Measurements from ENCODE around the gene CDK3. TPM values are rescaled to one million over a fixed set of nuclear protein-coding genes. Genes with fewer than 3 reads are reported as not detected.

The CDK3 gene
- total and polyA plus RNA-seq, 4 donors: 3.8 to 16.9 (median 12.1) TPM

DNA sequence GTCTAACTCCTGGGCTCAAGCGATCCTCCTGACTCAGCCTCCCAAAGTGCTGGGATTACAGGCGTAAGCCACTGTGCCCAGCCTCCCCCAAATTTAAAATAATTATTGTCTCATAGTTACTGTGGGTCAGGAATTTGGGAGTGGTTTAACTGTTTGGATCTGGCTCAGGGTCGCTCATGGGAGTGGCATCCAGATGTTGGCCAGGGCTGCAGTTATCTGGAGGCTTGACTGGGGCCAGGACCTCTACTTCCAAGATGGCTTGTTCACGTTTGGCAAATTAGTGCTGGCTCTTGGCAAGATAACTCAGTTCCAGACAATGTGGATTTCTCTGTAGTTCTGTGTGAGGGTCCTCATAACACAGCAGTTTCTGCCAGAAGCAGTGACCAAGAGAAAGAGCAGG is 13.6 kb upstream of the CDK3 start:
- Histone ChIP-seq H3K4me3 (ENCODE audit: low read depth, low read length) (no peak overlapping the region), H3K27me3 (ENCODE audit: control insufficient read depth, insufficient read depth, low read length) (no peaks in the 10 kb centered on the region), H3K27ac (ENCODE audit: low read depth, low read length) (no peak overlapping the region), H3K36me3 (ENCODE audit: control insufficient read depth, insufficient read depth, low read length) (peaks cover 14% of the 10 kb centered on the region), H3K4me1 (ENCODE audit: control insufficient read depth, insufficient read depth, low read length) (peaks cover 3% of the 10 kb centered on the region), H3K9me3 (ENCODE audit: control insufficient read depth, insufficient read depth, low read length) (no peaks in the 10 kb centered on the region)
- DNase-seq (ENCODE audit: low read depth in 4 of 6, low spot score in 6 of 6): no peak
- 79% methylated on average over 2 of the region's 4 CpGs for WGBS (ENCODE audit: insufficient coverage)

GRCh38 chr17:75991396-75991795 is 9.3 kb upstream of the CDK3 start:
- Histone ChIP-seq H3K27me3 (ENCODE audit: control insufficient read depth, insufficient read depth, low read length) (no peaks in the 10 kb centered on the region), H3K36me3 (ENCODE audit: control insufficient read depth, insufficient read depth, low read length) (peaks cover 46% of the 10 kb centered on the region), H3K4me1 (ENCODE audit: control insufficient read depth, insufficient read depth, low read length) (no peaks in the 10 kb centered on the region), H3K27ac (ENCODE audit: low read depth, low read length) (no peak overlapping the region), H3K9me3 (ENCODE audit: control insufficient read depth, insufficient read depth, low read length) (no peaks in the 10 kb centered on the region), H3K4me3 (ENCODE audit: low read depth, low read length) (no peak overlapping the region)
- no peak for DNase-seq (ENCODE audit: low read depth in 4 of 6, low spot score in 6 of 6)
- 97% methylated on average over 9 of the region's 9 CpGs for WGBS (ENCODE audit: insufficient coverage)

- Histone ChIP-seq H3K36me3 (ENCODE audit: control insufficient read depth, insufficient read depth, low read length) (peaks cover 52% of the 10 kb centered on the region), H3K4me3 (ENCODE audit: low read depth, low read length) (no peak overlapping the region), H3K27me3 (ENCODE audit: control insufficient read depth, insufficient read depth, low read length) (no peaks in the 10 kb centered on the region), H3K9me3 (ENCODE audit: control insufficient read depth, insufficient read depth, low read length) (no peaks in the 10 kb centered on the region), H3K27ac (ENCODE audit: low read depth, low read length) (no peak overlapping the region), H3K4me1 (ENCODE audit: control insufficient read depth, insufficient read depth, low read length) (no peaks in the 10 kb centered on the region)
- WGBS (ENCODE audit: insufficient coverage): 92% methylated on average over 4 of the region's 5 CpGs
- DNase-seq (ENCODE audit: low read depth in 4 of 6, low spot score in 6 of 6): no peak
Observed at GRCh38 chr17:75994802-75995370, 5.8 kb upstream of the CDK3 start.

DNA sequence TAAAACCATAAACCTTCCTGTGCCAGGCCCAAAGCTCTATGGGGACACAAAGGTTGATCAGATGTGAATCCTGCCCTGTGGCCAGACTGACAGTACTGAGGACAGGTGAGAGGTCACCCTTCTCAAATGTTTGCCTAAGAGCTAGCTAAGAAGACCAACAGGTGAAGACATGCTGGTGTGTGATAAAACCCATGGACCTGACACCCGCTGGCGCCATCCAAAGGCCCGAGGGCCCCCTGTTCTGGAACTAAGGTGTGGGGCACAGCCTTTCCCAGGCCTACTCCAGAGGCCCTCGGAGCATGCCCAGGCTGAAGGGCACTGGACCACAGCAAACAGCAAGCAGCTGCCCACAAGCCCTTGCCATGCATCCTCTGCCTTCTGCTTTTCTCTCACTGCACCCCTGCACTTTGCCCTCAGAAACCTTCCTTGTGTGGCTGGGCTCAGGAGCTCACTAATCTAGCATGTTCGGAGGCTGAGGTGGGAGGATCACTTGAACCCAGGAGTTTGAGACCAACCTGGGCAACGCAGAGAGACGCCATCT is 5.2 kb upstream of the CDK3 start:
- peaks cover 57% of the 10 kb centered on the region for H3K36me3 ChIP-seq (ENCODE audit: control insufficient read depth, insufficient read depth, low read length)
- H3K9me3 ChIP-seq (ENCODE audit: control insufficient read depth, insufficient read depth, low read length): no peaks in the 10 kb centered on the region
- no peak overlapping the region for H3K27ac ChIP-seq (ENCODE audit: low read depth, low read length)
- no peak overlapping the region for H3K4me3 ChIP-seq (ENCODE audit: low read depth, low read length)
- WGBS (ENCODE audit: insufficient coverage): 96% methylated on average over 7 of the region's 7 CpGs
- no peaks in the 10 kb centered on the region for H3K27me3 ChIP-seq (ENCODE audit: control insufficient read depth, insufficient read depth, low read length)
- DNase-seq (ENCODE audit: low read depth in 4 of 6, low spot score in 6 of 6): no peak
- H3K4me1 ChIP-seq (ENCODE audit: control insufficient read depth, insufficient read depth, low read length): no peaks in the 10 kb centered on the region

DNA sequence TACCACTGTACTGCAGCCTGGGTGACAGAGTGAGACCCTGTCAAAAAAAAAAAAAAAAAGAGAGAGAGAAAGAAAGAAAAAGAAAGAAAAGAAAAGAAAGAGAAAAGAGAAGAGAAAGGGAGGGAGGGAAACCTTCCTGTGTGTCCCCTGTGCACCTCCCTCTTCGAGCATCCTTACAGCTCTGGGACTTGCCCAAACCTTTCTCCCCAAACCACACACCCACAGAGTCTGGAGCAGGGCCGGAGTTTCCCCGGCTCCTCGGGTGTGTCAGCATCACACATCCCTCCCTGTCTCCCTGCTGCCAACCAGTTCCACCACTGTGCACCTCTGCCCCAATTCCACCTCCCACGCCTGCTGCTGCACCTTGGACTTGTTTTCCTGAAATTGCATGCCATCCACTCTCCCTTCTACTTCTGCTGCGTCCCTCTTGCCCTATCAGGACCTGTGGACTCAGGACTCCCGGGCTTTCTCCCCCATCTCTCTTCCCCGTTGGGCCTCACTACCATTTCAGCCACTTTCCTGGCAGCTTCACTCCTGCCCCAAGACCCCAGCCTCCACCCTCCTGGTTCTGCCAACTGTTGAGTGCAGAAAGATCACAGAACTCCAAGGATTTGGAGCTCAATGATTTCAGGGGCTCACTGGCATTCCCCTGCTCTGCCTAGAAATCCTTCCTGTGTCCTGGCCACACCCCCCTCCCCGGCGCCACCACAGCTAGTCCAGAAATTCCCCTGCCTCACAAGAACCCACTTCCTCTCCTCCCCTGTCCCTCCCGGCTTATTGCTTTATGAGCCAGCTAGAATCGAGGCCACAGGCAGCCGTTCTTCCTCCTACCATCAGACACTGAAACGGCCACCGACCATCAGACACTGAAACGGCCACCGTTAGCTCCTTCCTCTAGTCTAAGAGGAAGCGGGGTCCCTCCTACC is 3.7 kb upstream of the CDK3 start:
- DNase-seq (ENCODE audit: low read depth in 4 of 6, low spot score in 6 of 6): no peak
- H3K27me3 ChIP-seq (ENCODE audit: control insufficient read depth, insufficient read depth, low read length): no peaks in the 10 kb centered on the region
- no peaks in the 10 kb centered on the region for H3K4me1 ChIP-seq (ENCODE audit: control insufficient read depth, insufficient read depth, low read length)
- H3K27ac ChIP-seq (ENCODE audit: low read depth, low read length): no peak overlapping the region
- H3K36me3 ChIP-seq (ENCODE audit: control insufficient read depth, insufficient read depth, low read length): peaks cover 63% of the 10 kb centered on the region
- no peaks in the 10 kb centered on the region for H3K9me3 ChIP-seq (ENCODE audit: control insufficient read depth, insufficient read depth, low read length)
- WGBS (ENCODE audit: insufficient coverage): 60% methylated on average over 16 of the region's 18 CpGs
- no peak overlapping the region for H3K4me3 ChIP-seq (ENCODE audit: low read depth, low read length)

DNA sequence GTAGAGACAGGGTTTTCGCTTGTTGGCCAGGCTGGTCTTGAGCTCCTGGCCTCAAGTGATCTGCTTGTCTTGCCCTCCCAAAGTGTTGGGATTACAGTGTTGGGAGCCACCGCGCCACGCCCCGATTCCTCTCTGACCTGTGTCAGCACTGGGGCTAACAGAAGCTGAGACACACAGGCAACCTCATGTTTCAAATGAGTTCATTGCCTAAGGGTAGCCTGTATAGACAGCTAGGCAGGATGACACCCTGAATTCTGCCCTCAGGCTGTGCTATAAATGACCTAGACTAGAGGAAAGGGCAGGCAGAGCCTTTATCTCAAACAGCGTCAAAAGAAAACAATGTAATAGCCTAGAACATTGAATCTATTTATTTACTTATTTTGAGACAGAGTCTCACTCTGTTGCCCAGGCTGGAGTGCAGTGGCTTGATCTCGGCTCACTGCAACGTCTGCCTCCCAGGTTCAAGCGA is 2.3 kb upstream of the CDK3 start:
- Histone ChIP-seq H3K27me3 (ENCODE audit: control insufficient read depth, insufficient read depth, low read length) (no peaks in the 10 kb centered on the region), H3K36me3 (ENCODE audit: control insufficient read depth, insufficient read depth, low read length) (peaks cover 58% of the 10 kb centered on the region), H3K4me3 (ENCODE audit: low read depth, low read length) (no peak overlapping the region), H3K4me1 (ENCODE audit: control insufficient read depth, insufficient read depth, low read length) (no peaks in the 10 kb centered on the region), H3K27ac (ENCODE audit: low read depth, low read length) (no peak overlapping the region), H3K9me3 (ENCODE audit: control insufficient read depth, insufficient read depth, low read length) (no peaks in the 10 kb centered on the region)
- WGBS (ENCODE audit: insufficient coverage): 98% methylated on average over 5 of the region's 9 CpGs
- DNase-seq (ENCODE audit: low read depth in 4 of 6, low spot score in 6 of 6): no peak

DNA sequence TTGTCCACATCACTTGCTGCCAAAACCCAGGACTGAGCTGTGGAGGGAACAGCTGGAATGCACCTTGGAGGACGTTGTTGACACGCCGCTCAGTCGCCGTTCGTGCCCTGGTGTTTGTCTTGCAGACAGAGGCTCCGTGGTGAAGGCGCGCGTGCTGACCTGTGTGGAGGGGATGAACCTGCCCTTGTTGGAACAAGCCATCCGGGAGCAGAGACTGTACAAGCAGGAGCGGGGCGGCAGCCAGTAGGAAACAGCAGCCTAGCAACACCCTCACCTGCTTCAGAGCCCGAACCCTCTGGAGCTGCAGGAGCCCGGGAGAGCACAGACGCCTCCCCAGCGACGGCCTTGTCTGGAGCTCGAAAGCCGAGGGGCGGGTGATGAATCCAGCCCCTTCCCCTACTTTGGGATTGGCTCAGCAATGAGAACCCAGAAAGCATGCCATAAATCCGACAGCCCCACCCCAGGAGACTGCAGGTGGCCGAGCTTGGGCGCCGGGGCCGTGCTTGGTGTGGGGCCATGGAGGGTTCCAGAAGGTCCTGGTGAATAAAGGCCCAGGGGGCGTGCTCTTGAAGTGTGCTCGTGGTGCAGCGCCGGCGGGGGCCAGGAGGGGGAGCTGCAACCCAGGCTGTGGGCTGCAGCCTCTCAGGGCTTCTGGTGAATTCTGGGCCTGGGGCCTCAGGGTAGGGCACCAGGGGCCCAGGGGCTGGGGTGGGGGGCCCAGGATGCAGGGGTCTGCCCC is 470 bp upstream of the CDK3 start:
- H3K27me3 ChIP-seq (ENCODE audit: control insufficient read depth, insufficient read depth, low read length): no peaks in the 10 kb centered on the region
- H3K4me1 ChIP-seq (ENCODE audit: control insufficient read depth, insufficient read depth, low read length): peaks cover 3% of the 10 kb centered on the region
- peaks cover 57% of the 10 kb centered on the region for H3K36me3 ChIP-seq (ENCODE audit: control insufficient read depth, insufficient read depth, low read length)
- H3K27ac ChIP-seq (ENCODE audit: low read depth, low read length): no peak overlapping the region
- H3K9me3 ChIP-seq (ENCODE audit: control insufficient read depth, insufficient read depth, low read length): no peaks in the 10 kb centered on the region
- WGBS (ENCODE audit: insufficient coverage): 69% methylated on average over 28 of the region's 31 CpGs
- peak in 2 of 6 donors; percentile 8 to 18 for DNase-seq (ENCODE audit: low read depth in 4 of 6, low spot score in 6 of 6)
- no peak overlapping the region for H3K4me3 ChIP-seq (ENCODE audit: low read depth, low read length)

DNA sequence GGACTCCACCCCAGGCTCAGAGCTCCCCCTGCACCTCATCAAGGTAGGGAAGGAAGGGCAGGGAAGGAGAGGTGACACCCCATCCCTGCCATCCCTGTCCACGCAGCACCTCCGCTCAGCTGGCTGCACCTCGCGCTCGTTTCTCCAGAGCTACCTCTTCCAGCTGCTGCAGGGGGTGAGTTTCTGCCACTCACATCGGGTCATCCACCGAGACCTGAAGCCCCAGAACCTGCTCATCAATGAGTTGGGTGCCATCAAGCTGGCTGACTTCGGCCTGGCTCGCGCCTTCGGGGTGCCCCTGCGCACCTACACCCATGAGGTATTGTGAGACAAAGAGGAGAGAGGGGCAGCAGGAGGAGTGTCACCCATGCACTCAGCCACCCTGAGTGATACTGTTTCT is 1.4 kb downstream of the CDK3 start:
- Histone ChIP-seq H3K9me3 (ENCODE audit: control insufficient read depth, insufficient read depth, low read length) (no peaks in the 10 kb centered on the region), H3K27me3 (ENCODE audit: control insufficient read depth, insufficient read depth, low read length) (no peaks in the 10 kb centered on the region), H3K4me1 (ENCODE audit: control insufficient read depth, insufficient read depth, low read length) (peaks cover 11% of the 10 kb centered on the region), H3K36me3 (ENCODE audit: control insufficient read depth, insufficient read depth, low read length) (peaks cover 61% of the 10 kb centered on the region), H3K27ac (ENCODE audit: low read depth, low read length) (no peak overlapping the region), H3K4me3 (ENCODE audit: low read depth, low read length) (no peak overlapping the region)
- WGBS (ENCODE audit: insufficient coverage): 94% methylated on average over 11 of the region's 12 CpGs
- DNase-seq (ENCODE audit: low read depth in 4 of 6, low spot score in 6 of 6): no peak

DNA sequence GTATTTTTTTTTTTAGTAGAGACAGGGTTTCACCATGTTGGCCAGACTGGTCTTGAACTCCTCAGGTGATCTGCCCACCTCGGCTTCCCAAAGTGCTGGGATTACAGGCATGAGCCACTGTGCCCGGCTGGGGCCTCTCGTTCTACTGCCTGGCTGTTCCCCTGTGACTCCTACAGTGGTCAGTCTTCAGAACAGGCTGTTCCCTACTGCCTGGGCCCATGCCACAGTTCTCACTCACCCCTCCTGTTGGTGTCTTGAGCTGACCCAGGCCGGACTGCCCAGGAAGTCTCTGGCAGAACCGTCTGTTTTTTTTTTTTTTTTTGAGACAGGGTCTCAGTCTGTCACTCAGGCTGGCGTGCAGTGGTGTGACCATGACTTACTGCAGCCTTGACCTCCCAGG is 3.3 kb downstream of the CDK3 start:
- Histone ChIP-seq H3K4me1 (ENCODE audit: control insufficient read depth, insufficient read depth, low read length) (peaks cover 11% of the 10 kb centered on the region), H3K9me3 (ENCODE audit: control insufficient read depth, insufficient read depth, low read length) (no peaks in the 10 kb centered on the region), H3K4me3 (ENCODE audit: low read depth, low read length) (no peak overlapping the region), H3K27me3 (ENCODE audit: control insufficient read depth, insufficient read depth, low read length) (no peaks in the 10 kb centered on the region), H3K27ac (ENCODE audit: low read depth, low read length) (no peak overlapping the region), H3K36me3 (ENCODE audit: control insufficient read depth, insufficient read depth, low read length) (peaks cover 75% of the 10 kb centered on the region)
- no peak for DNase-seq (ENCODE audit: low read depth in 4 of 6, low spot score in 6 of 6)
- WGBS (ENCODE audit: insufficient coverage): 94% methylated on average over 6 of the region's 6 CpGs
